ENCODE measurements around the gene PAPSS1.

DNA sequence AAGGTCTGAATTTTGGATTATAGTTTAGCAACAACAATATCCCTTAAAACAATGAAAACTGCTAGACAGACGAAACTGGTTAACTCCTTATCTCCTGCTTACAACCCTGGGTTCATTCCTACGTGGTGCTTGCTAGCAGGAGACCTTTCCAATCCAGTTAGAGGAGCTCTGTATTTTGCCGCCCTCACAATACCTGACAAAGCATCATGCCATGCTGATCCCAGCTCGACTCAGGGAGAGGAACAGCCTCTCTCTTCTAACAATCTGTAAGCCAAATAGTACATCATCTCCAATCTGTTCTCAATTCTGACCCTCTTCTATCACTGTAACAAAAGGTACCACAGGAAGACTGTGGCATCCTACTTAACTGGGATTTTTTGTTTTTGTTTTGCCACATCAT, 74.4 kb downstream of the PAPSS1 start:
- no peak for TF ChIP-seq POLR2A (IDR thresholded peaks at IDR 0.05)
- TF ChIP-seq, protein P1, sequence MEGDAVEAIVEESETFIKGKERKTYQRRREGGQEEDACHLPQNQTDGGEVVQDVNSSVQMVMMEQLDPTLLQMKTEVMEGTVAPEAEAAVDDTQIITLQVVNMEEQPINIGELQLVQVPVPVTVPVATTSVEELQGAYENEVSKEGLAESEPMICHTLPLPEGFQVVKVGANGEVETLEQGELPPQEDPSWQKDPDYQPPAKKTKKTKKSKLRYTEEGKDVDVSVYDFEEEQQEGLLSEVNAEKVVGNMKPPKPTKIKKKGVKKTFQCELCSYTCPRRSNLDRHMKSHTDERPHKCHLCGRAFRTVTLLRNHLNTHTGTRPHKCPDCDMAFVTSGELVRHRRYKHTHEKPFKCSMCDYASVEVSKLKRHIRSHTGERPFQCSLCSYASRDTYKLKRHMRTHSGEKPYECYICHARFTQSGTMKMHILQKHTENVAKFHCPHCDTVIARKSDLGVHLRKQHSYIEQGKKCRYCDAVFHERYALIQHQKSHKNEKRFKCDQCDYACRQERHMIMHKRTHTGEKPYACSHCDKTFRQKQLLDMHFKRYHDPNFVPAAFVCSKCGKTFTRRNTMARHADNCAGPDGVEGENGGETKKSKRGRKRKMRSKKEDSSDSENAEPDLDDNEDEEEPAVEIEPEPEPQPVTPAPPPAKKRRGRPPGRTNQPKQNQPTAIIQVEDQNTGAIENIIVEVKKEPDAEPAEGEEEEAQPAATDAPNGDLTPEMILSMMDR (IDR thresholded peaks at IDR 0.05), result no peak

All from esophagus squamous epithelium (tissue), 4 donors.